Skeletal muscle satellite cell (primary cell): ENCODE data around the gene MT1G.

Experiments
- H3K27me3 ChIP-seq: 2 replicates; pipeline ENCODE4 v1.7.0; 2013; ENCODE audit warnings: low read length; ENCODE audit not compliant: control insufficient read depth, insufficient read depth
- H3K36me3 ChIP-seq: 2 replicates; pipeline ENCODE4 v1.7.0; 2013; ENCODE audit warnings: mild to moderate bottlenecking, control low read depth, low read length; ENCODE audit not compliant: insufficient read depth
- H3K4me1 ChIP-seq: 2 replicates; pipeline ENCODE4 v1.7.0; 2013; ENCODE audit warnings: low read length; ENCODE audit not compliant: control insufficient read depth, insufficient read depth
- H3K4me2 ChIP-seq: 2 replicates; pipeline ENCODE4 v1.7.0; 2013; ENCODE audit warnings: mild to moderate bottlenecking, low read length
- H3K4me3 ChIP-seq: 2 replicates; pipeline ENCODE4 v1.7.0; 2013; ENCODE audit warnings: low read length
- H3K9ac ChIP-seq: 2 replicates; pipeline ENCODE4 v1.7.0; 2013; ENCODE audit warnings: mild to moderate bottlenecking, low read depth, low read length, moderate library complexity
- H3K9me3 ChIP-seq: replicated peaks from 2 replicates; pipeline ENCODE4 v1.7.0; 2013; ENCODE audit warnings: mild to moderate bottlenecking, control low read depth, low read length

MT1G gene

DNA sequence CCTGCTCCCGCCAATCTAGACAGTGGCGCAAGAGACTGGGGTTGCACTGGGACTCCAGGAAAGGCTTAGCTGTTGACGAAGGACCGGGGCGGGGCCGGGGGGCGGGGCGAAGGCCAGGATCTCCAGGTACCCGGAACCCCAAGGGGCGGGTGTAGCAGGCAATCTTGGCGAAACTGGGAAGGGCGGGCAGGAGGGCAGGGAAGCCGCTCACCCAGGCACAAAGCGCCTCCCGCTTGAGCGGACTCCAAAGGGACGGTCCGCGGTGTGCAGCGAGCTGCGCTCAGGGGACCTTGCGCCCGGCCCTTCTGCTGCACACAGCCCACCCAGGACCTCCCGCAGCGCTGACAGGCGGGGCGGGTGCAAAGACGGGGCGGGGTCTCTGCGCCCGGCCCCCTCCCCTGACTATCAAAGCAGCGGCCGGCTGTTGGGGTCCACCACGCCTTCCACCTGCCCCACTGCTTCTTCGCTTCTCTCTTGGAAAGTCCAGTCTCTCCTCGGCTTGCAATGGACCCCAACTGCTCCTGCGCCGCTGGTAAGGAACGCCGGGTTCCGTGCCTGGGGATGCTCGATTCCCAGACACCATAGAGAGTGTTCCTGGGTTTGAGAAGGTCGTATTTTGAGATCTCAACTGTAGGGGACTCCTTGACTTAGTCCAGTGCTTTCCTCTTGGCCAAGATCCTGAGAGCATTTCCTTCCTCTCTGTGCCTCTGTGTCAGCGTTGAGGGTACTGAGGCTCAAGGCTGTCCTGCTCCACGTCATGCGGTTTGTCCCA, 10.1 kb downstream of the MT1G start, which contains the start of gene MT1F:
Gene MT1F, plus strand, starts transcription at position 405 of the 772 bp plus-strand sequence. Its CDS starts 100 bp downstream, at position 505.
- Histone ChIP-seq H3K27me3 (peaks cover 51% of the 10 kb centered on the region), H3K36me3 (no peaks in the 10 kb centered on the region), H3K9ac (no peak within 1 kb of the TSS), H3K4me2 (peak within 1 kb of the TSS; percentile 79), H3K9me3 (no peaks in the 10 kb centered on the region), H3K4me1 (peaks cover 9% of the 10 kb centered on the region), H3K4me3 (peak within 1 kb of the TSS; percentile 65)

DNA sequence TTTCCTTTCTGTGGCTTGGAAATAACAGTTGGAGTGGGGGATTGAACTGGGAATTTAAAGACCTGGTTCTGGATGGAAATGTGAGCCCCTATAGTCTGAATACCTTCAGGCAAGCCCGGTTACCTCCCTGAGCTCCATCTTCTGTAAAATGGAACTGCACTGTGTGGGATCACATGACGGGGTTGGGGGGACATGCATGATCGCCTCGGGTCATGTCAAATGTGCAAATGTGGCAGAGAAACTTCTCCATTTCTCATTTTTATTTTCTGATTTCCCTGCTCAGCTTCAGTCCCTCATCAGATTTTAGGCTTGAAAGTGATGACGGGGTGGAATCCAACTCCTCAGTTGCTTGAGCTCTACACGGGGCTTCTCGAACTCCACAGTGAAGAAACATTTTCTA, 14.6 kb downstream of the MT1G start:
- H3K4me1 ChIP-seq = peaks cover 7% of the 10 kb centered on the region
- H3K4me3 ChIP-seq = no peak overlapping the region
- H3K9me3 ChIP-seq = no peaks in the 10 kb centered on the region
- H3K27me3 ChIP-seq = peaks cover 45% of the 10 kb centered on the region
- no peaks in the 10 kb centered on the region for H3K36me3 ChIP-seq
- H3K9ac ChIP-seq = no peak overlapping the region
- no peak overlapping the region for H3K4me2 ChIP-seq

DNA sequence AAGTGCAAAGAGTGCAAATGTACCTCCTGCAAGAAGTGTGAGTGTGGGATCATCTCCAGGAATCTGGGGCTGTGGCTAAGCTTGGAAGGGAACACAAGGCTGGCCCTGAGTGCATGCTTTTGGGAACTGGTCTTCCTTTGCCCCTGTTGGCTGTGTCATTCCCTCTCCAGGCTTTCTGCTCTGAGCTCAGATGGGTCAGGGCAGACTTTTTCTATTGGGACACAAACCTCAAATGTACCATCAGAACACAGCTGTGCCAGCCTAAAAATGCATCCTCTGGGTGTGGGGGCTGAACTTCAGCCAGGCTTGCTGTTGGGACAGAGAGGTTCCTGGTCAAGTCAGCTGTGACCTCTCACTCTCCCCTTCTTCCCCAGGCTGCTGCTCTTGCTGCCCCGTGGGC, 15.3 kb downstream of the MT1G start:
- no peaks in the 10 kb centered on the region for H3K9me3 ChIP-seq
- H3K9ac ChIP-seq = no peak overlapping the region
- peaks cover 46% of the 10 kb centered on the region for H3K27me3 ChIP-seq
- peaks cover 1% of the 10 kb centered on the region for H3K4me1 ChIP-seq
- H3K36me3 ChIP-seq = no peaks in the 10 kb centered on the region
- H3K4me2 ChIP-seq = no peak overlapping the region
- no peak overlapping the region for H3K4me3 ChIP-seq

DNA sequence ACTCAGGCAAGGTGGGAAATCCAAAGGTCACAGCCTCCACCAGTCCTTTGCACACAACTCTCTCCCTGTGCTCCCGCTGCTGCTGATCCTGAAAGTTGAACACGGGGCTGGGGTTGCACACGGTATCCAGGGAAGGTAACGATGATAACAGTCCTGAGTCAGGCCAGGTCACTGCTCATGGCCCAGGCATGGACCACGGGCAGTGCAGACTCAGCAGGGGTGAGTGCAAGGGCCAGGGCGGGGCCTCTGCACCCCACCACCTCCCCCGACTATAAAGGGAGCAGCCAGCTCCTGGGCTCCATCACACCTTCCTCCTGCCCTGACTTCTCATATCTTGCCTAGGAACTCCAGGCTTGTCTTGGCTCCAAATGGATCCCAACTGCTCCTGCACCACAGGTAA, 16.3 kb downstream of the MT1G start, which contains the start of gene MT1B:
Gene MT1B, plus strand, starts transcription at position 301 of the 400 bp plus-strand sequence. Its CDS starts 68 bp downstream, at position 369.
- no peak within 1 kb of the TSS for H3K9ac ChIP-seq
- no peaks in the 10 kb centered on the region for H3K9me3 ChIP-seq
- H3K27me3 ChIP-seq = peaks cover 56% of the 10 kb centered on the region
- no peak within 1 kb of the TSS for H3K4me2 ChIP-seq
- H3K36me3 ChIP-seq = no peaks in the 10 kb centered on the region
- H3K4me1 ChIP-seq = no peaks in the 10 kb centered on the region
- no peak within 1 kb of the TSS for H3K4me3 ChIP-seq

DNA sequence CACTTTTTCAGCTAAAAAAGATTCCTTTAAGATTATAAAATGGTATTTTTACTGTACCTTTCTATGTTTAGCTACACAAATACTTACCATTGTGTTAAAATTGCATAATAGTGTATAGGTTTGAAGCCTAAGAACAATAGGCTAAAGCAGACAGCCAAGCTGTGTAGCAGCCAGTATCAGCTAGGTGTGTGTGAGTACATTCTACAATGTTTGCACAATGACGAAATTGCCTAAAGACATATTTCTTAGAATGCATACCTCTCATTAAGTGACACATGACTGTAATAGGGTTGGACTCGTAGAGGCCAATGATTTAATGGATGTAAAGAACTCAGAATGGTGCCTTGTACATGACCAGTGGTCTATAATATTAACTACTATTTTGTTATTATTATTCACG, 18.0 kb downstream of the MT1G start:
- H3K4me3 ChIP-seq = no peak overlapping the region
- no peaks in the 10 kb centered on the region for H3K36me3 ChIP-seq
- no peak overlapping the region for H3K9ac ChIP-seq
- H3K9me3 ChIP-seq = no peaks in the 10 kb centered on the region
- H3K4me2 ChIP-seq = no peak overlapping the region
- peaks cover 70% of the 10 kb centered on the region for H3K27me3 ChIP-seq
- no peaks in the 10 kb centered on the region for H3K4me1 ChIP-seq

DNA sequence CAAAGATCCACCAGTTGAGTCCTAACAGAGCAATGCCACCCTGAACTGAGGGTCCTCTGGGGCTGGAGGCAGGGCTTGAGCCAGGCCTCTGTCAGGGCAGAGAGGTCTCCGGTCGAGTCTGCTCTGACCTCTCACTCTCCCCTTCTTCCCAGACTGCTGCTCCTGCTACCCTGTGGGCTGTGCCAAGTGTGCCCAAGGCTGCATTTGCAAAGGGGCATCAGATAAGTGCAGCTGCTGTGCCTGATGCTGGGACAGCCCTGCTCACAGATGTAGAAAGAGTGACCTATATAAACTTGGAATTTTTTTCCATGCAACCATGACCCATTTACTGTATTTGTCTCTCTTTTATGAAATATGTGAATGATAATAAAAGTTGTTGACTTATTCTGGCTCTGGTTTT, 18.6 kb downstream of the MT1G start:
- Histone ChIP-seq H3K36me3 (no peaks in the 10 kb centered on the region), H3K4me2 (no peak overlapping the region), H3K9me3 (no peaks in the 10 kb centered on the region), H3K27me3 (peaks cover 74% of the 10 kb centered on the region), H3K4me1 (no peaks in the 10 kb centered on the region), H3K4me3 (no peak overlapping the region), H3K9ac (no peak overlapping the region)

DNA sequence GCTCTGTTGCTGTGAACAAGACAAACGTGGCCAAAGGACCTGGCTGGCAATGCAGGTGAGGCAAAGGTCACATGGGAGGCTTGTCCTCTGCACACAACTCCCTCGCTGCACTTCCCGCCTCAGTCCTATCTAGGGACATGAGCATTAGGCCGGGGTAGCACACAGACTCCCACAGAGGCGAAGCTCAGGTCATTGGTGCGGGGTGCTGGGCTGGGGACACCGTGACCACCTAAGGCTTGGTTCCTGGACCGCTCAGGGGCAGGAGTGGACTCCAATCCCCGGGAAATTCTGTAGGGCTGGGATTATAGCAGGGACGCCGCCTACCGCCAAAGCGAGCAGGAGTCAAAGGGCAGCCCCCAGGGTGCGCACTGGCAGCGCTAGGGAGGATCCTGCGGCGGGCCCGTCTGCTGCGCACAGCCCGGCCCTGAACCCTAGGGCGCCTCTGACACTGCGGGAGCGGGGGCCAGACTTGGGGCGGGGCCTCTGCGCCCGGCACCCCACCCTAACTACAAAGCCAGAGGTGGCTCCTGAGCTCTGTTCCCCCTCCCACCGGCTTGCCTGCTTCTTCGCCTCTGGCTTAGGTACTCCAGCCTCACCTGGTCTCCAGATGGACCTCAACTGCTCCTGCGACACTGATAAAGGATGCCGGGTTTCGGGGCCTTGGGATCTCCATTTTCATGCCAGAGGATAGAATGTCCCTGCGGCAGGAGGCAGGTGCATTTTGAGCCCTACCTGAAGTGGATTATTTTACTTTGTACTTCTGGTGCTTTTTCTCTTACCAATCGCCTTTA, 20.0 kb downstream of the MT1G start:
- H3K27me3 ChIP-seq = peaks cover 78% of the 10 kb centered on the region
- H3K9ac ChIP-seq = no peak overlapping the region

DNA sequence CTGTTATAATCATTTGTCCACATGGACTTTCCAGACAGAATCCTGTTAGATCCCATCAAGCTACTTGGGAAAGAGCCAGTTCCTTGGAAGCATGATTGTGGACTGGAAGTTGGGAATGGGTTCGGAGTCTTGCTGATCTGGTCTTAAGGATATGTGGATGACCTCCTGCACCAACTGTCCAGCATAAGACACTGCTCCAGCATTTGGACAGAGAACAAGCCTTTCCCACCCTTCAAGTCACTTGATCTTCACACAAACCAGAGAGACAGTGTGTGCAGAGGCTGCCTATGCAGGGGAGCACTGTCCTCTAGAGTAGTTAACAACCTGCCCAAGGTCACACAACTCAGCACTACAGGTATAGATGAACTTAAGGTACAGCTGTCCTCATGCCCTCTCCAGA, 22.0 kb downstream of the MT1G start:
- Histone ChIP-seq H3K9me3 (no peaks in the 10 kb centered on the region), H3K27me3 (peaks cover 62% of the 10 kb centered on the region), H3K9ac (no peak overlapping the region), H3K4me1 (peaks cover 11% of the 10 kb centered on the region), H3K4me3 (no peak overlapping the region), H3K4me2 (no peak overlapping the region), H3K36me3 (no peaks in the 10 kb centered on the region)

More for the DNA sequence above, 20.0 kb downstream of the MT1G start:
- Histone ChIP-seq H3K4me2 (no peak overlapping the region), H3K9me3 (no peaks in the 10 kb centered on the region), H3K36me3 (no peaks in the 10 kb centered on the region), H3K4me1 (peaks cover 10% of the 10 kb centered on the region), H3K4me3 (no peak overlapping the region)

DNA sequence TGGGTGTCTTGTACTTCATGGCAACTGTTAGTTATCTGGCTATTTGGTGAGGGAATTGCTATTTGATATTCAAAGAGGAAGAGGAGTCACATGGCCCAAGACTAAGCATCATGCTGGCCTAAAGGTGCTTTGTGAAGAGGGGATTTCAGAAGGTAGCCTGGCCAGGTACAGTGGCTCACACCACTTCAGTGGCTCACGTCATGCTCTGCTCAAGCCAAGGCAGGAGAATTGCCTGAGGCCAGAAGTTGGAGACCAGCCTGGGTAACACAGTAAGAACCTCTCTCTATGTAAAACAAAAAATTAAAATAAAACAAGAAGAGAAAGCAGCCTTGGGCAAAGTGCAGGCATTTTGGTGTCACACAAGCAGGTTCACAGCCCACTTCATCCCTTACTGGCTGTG, 22.6 kb downstream of the MT1G start:
- Histone ChIP-seq H3K4me3 (no peak overlapping the region), H3K9ac (no peak overlapping the region), H3K4me2 (no peak overlapping the region), H3K9me3 (no peaks in the 10 kb centered on the region), H3K4me1 (peaks cover 11% of the 10 kb centered on the region), H3K27me3 (peaks cover 59% of the 10 kb centered on the region), H3K36me3 (no peaks in the 10 kb centered on the region)

DNA sequence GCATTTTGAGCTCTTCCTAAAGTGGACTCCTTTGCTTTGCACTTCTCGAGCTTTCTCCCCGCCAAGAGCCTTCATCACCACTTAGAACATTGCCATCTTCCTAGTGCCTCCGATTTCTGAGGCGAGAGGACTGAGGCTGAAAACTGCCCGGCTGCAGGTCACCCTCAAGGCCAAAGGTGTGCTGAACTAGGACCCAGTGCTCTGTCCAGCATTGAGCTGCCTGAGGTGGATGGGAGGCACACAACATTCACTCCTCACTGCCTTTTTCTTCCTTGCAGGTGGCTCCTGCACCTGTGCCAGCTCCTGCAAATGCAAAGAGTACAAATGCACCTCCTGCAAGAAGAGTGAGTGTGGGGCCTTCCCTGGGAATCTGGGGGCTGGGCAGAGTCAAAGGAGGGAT, 24.0 kb downstream of the MT1G start:
- H3K27me3 ChIP-seq = peaks cover 46% of the 10 kb centered on the region
- H3K4me2 ChIP-seq = peak overlapping the region; percentile 78
- H3K9me3 ChIP-seq = no peaks in the 10 kb centered on the region
- H3K4me1 ChIP-seq = peaks cover 11% of the 10 kb centered on the region
- peak overlapping the region; percentile 63 for H3K4me3 ChIP-seq
- H3K9ac ChIP-seq = no peak overlapping the region
- H3K36me3 ChIP-seq = no peaks in the 10 kb centered on the region

DNA sequence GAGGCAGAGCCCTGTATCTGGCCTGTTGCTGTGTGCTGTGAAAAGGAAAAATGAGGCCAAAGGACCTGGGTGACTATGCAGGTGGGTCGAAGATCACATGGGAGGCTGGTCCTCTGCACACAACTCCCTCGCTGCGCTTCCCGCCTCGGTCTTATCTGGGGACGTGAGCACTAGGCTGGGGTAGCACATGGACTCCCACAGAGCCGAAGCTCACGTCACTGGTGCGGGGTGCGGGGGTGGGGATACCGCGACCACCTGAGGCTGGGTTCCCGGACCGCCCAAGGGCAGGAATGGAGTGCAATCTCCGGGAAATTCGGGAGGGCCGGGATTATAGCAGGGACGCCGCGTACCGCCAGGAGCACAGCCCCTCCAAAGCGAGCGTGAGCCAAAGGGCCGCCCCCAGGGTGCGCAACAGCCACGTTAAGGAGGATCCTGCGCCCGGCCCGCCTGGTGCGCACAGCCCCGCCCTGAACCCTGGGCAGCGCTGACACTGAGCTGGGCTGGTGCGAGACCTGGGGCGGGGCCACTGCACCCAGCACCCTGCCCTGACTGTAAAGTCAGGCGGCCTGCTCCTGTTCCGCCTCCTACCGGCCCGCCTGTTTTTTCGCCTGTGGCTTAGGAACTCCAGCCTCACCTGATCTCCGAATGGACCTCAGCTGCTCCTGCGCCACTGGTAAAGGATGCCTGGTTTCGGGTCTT, 24.6 kb downstream of the MT1G start:
- Histone ChIP-seq H3K4me2 (peak overlapping the region; percentile 78), H3K9ac (peak overlapping the region; percentile 12), H3K4me3 (peak overlapping the region; percentile 63), H3K36me3 (no peaks in the 10 kb centered on the region), H3K4me1 (peaks cover 15% of the 10 kb centered on the region), H3K27me3 (peaks cover 40% of the 10 kb centered on the region), H3K9me3 (no peaks in the 10 kb centered on the region)
